ENCODE measurements around the gene RBM18.
A peak's percentile ranks its signal among the peaks of the same experiment; 100 is the strongest.

The RBM18 gene

DNA sequence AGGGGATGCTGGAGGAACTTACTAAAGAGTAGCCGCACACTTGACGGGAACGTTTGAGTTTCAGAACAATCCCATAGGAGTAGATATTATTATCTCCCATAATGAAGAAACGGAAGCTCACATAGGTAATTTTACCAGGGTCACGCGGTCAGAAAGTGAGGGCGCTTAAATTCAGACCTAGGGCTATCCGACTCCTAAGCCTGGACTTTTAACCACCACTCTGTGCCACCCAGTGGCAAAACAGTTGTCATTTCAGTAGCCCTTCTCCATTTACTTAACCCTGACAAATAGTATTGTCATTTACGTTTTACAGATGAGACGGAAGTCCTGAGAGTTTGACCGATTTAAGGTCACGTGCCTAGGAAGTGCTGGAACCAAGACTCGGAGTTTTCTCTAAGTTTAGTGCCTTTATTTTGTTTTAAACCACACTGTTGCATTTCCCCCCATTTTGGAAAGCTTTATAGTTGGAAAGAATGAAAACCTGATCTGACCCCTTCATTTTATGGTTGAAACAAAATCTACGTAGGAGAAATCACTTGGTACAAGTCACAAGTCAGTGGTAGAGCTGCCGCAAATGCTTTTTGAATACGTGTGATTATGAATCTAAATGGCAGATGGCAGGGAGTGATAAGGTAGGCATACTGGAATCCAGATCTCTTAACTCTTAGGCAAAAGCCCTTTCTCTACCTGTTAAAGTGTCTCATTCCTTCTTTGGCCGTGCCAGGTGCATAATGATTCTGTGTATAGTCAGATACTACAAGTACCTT is 692 bp upstream of the RBM18 start:
- Histone ChIP-seq H3K4me3 (ENCODE audit: low read depth, low read length) (peak overlapping the region; percentile 70), H3K27me3 (no peaks in the 10 kb centered on the region), H3K36me3 (peaks cover 13% of the 10 kb centered on the region), H3K4me1 (peaks cover 4% of the 10 kb centered on the region; the same call in 1 of the 2 replicates), H3K9me3 (no peaks in the 10 kb centered on the region)
- DNase-seq = peak; percentile 19
- TF ChIP-seq, protein P1, sequence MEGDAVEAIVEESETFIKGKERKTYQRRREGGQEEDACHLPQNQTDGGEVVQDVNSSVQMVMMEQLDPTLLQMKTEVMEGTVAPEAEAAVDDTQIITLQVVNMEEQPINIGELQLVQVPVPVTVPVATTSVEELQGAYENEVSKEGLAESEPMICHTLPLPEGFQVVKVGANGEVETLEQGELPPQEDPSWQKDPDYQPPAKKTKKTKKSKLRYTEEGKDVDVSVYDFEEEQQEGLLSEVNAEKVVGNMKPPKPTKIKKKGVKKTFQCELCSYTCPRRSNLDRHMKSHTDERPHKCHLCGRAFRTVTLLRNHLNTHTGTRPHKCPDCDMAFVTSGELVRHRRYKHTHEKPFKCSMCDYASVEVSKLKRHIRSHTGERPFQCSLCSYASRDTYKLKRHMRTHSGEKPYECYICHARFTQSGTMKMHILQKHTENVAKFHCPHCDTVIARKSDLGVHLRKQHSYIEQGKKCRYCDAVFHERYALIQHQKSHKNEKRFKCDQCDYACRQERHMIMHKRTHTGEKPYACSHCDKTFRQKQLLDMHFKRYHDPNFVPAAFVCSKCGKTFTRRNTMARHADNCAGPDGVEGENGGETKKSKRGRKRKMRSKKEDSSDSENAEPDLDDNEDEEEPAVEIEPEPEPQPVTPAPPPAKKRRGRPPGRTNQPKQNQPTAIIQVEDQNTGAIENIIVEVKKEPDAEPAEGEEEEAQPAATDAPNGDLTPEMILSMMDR (IDR thresholded peaks at IDR 0.05; ENCODE audit: low read depth, low read length) = 0 out of 2 replicates have a peak, but pooled peaks have one; percentile 6

DNA sequence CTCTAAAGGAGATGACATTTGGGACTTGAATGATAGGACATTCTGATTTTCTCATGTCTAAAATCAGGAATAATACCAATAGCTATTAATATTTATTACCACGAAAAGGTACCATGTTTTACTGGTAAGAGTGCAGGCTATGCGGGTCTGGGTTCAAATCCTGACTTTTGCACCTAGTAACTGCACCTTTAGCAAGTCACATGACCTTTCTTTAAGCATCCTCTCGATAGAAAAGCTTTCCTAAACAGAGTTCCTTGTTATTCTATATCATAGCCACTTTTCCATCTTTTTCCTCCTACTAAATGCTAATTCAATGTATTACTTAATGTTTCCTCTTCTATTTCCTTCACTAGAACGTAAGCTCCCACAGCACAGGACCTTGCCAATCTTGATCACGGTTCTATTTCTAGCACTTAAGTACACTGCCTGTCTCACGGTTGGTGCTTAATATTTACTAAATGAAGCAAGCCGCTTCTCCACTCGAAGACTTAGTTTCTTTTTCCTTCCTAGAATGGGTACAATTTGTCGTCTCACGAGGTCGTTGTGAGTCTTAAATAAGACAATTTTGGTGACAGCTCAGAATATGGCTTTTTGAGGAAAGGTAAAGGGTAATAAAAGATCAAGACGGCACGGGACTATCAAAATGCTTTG is 816 bp downstream of the RBM18 start:
- Histone ChIP-seq H3K4me3 (ENCODE audit: low read depth, low read length) (peak overlapping the region; percentile 70), H3K36me3 (peaks cover 27% of the 10 kb centered on the region), H3K9me3 (no peaks in the 10 kb centered on the region), H3K27me3 (no peaks in the 10 kb centered on the region), H3K4me1 (peaks cover 4% of the 10 kb centered on the region; the same call in 1 of the 2 replicates)
- no peak for DNase-seq
- TF ChIP-seq, protein P1 (IDR thresholded peaks at IDR 0.05; ENCODE audit: low read depth, low read length) = no peak

DNA sequence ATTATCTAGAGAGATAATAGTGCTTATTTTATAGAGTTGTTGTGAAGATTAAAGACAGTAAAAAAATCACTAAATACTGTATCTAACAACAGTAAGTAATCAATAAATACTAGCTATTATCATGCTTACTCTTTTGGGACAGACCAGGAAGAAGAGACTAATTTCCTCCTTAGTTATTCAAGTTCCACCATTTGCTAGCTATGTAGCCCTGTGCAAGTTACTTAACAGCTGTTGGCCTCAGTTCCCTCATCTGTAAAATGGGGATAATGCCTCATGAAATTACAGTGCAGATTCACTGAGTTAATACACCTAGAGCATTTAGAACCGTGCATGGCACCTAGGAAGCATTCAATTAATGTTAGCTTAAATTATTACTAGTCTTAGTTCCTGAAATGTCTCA is 2.6 kb downstream of the RBM18 start:
- TF ChIP-seq, protein P1 (IDR thresholded peaks at IDR 0.05; ENCODE audit: low read depth, low read length) = no peak

DNA sequence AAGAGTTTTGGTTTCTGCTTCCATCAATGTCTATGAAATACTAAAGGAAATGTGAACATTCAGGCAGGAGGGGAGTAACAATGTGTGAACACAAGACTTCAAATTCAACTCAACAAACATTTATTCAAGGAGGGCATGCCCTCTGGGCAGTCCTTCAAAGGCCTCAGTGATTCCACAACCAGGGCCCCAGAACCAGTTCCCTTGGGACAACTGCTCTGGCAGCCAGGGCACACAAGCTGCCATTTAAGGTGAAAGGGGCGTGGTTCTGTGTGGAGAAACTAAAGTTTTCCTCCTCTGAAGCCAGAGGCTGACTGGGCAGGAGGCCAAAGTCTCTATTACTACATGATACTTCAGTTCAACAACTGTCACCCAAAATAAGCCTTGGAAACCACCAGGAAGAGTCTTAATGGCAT is 3.2 kb downstream of the RBM18 start:
- no peaks in the 10 kb centered on the region for H3K9me3 ChIP-seq
- peaks cover 40% of the 10 kb centered on the region for H3K36me3 ChIP-seq
- no peaks in the 10 kb centered on the region for H3K27me3 ChIP-seq
- H3K4me1 ChIP-seq = peaks cover 4% of the 10 kb centered on the region; the same call in 1 of the 2 replicates
- no peak overlapping the region for H3K4me3 ChIP-seq (ENCODE audit: low read depth, low read length)
- TF ChIP-seq, protein P1 (IDR thresholded peaks at IDR 0.05; ENCODE audit: low read depth, low read length) = no peak
- peak; percentile 81 for DNase-seq

More for the DNA sequence above, 2.6 kb downstream of the RBM18 start:
- Histone ChIP-seq H3K36me3 (peaks cover 38% of the 10 kb centered on the region), H3K4me3 (ENCODE audit: low read depth, low read length) (no peak overlapping the region), H3K27me3 (no peaks in the 10 kb centered on the region), H3K4me1 (peaks cover 4% of the 10 kb centered on the region; the same call in 1 of the 2 replicates), H3K9me3 (no peaks in the 10 kb centered on the region)
- no peak for DNase-seq

DNA sequence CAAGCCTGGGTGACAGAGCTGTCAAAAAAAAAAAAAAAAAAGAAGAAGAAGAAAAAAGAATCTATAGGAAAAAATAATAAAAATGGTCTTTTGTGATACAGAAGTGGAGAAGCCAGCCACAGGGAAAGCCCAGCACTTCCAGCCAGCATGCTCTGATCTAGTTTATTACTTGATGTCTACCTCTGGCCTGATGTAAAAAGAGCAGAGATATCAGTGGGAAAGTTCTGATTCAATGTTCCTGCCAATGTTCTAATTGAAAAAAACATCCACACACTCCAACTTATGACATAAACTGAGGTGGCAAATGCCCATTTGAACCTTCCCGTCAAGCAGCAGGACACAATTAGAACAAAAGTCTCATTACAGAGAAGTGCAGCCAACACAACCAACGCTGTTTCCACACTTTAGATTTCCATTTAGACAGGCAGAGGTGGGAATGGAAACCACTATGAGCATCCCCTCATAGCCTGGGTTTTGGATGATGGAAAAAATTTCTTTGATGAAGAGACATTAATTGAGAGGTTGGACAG is 5.7 kb downstream of the RBM18 start:
- Histone ChIP-seq H3K36me3 (peaks cover 47% of the 10 kb centered on the region), H3K4me3 (ENCODE audit: low read depth, low read length) (no peak overlapping the region), H3K4me1 (peaks cover 4% of the 10 kb centered on the region; the same call in 1 of the 2 replicates), H3K27me3 (no peaks in the 10 kb centered on the region), H3K9me3 (no peaks in the 10 kb centered on the region)
- DNase-seq = no peak
- TF ChIP-seq, protein P1 (IDR thresholded peaks at IDR 0.05; ENCODE audit: low read depth, low read length) = no peak
